HS-5 (cell line): ENCODE results near the gene C8A.

Experiments
- DNase-seq: peaks from one replicate; pipeline ENCODE4 v3.0.0-alpha.2; 2012; ENCODE audit warnings: low read depth

C8A gene

DNA sequence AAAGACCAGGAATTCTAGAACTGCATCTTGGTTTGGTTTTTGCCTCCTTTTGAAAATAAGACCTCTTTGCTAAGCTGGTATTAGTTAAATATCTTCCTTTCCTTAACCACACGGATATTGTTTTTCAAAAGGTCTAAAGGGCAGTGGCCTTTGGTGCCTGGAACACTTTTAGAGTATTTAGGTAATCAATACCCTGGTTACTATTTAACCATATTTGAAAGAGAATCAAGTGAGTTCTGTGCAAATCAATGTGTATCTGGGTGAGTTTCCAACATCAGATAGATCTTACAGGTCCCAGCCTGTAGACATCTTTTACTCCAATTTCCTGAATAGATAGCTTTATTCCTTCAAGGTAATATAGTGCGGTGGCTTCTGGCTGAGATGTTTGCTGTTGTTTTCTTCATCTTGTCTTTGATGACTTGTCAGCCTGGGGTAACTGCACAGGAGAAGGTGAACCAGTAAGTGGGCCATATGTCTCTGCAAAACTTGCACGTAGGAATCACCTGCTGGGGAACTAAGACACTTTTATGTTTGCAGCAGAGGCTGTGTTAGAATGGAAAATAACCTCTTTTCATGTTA is at the start of gene C8A:
C8A (plus strand) TSS at position 277 of the 579 bp plus-strand sequence; CDS start at position 382, 105 bp downstream.
- no peak for DNase-seq

- DNase-seq = no peak
Observed at GRCh38 chr1:56806804-56807203, 47.8 kb upstream of the C8A start.

- DNase-seq = no peak
Observed at GRCh38 chr1:56808410-56808809, 46.2 kb upstream of the C8A start.

- no peak for DNase-seq
Observed at GRCh38 chr1:56811331-56811730, 43.3 kb upstream of the C8A start.

DNA sequence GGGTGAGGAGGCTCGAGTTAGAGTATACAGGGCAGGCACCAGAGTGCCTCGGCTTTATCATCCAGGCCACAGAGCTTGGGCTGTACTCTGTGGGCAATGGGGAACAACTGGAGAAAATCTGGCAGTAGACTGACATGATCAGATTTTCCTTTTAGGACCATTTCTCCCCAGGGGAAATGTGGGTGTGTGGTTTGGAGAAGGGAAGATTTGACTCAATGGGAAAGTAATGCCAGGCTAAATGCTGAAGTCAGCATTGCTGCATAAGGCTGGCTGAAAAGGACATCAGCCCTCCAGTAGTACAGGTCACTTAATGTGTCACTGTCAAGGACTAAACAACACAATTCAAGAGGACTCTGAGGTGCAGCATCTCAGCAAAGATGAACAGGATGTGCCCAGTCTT is 40.4 kb upstream of the C8A start:
- no peak for DNase-seq

DNA sequence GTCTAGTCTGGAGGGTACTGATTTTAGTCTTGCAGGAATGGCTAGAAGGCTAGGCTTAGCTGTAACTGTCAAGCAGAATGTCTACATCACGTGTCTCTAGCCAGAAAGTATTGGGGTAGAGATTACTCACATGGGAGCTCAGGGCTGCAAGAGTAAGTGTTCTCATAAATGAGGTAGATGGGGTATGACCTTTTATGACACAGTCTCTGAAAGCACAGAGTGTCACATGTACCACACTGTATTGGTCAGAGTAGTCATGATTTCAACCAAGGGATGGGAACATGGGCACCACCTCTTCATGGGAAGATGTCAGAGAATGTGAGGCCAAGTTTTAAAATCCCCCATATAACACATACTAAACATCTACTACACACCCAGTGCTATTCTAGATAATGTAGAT is 38.3 kb upstream of the C8A start:
- DNase-seq = no peak

- no peak for DNase-seq
Observed at GRCh38 chr1:56816909-56817308, 37.7 kb upstream of the C8A start.

DNA sequence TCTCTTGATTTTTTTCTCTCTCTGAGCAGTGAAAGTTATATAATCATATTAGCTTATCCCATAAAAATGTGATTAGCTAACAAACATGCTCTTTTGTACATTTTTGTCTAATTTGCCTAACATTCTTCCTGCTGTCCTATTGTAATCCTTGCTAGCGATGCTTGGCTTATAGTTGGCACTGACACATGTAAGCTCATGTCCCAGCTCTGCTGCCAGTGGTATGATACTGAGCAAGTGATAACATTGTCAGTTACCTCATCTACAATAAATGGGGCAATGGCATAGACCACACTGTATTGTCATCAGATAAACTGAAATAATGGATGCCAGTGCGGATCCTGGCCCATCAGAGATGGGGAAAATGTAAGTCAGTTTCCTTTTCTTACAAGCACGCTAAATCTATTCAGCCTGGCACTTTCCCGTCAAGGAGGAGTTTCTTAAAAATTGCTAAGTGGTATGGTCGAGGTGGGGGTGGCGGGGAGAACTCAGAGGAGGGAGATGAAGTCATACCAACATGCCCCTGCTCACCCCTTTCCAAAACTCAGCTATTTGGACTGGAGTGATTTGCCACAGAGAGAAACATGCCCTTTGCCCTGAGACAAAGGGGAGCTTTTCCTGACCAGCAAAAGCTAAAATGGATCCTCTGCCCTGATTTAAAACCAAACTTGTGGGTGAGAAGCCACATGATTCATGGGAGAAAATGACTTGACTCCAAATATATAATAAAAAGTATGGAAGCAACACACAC is 36.7 kb upstream of the C8A start:
- no peak for DNase-seq

DNA sequence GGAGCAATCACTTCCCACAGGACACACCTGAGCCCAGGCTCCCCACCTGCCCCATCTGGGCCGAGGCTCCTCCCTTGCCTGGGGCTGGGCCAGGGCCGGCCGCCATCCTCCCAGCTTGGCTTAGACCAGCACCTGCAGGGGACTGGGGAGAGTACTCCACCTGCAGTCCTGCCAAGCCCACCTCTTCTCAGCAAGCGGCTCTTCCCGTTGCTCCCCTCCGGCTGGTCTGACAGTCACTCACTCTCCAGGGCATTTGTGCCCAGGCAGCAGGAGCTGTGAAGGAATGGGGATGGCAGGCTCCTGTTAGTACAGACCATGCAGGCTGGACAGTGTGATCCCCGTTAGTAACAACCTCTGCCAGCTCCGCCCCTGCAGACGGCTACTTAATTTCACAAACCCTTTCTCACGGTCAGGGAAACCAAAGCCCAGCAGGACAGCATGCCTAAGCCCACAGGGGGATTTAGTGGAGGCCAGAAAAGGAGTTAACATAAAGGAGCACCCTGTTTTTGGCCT is 35.2 kb upstream of the C8A start, which contains the start of gene FYB2:
FYB2 (minus strand) TSS at position 18 of the 513 bp plus-strand sequence. CDS start 114 bp downstream, outside the sequence.
- DNase-seq = no peak

- peak; percentile 33 for DNase-seq
Observed at GRCh38 chr1:56820755-56821461, 33.7 kb upstream of the C8A start.

DNA sequence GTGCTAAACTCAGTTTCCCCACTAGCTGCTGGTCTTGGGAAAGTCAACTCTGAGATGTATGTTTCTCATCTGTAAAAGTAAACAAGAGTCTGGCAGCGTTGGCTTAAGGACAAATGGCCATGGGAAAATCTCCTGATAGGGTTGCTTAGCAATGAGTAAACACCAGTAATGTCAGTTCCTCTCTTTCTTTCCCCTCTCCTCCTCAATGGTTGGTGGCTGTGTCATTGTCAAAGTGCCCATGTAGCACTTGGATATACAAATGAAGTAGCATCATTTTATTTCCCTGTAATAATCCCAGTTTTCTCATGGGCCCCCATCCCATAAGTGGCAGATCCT is 33.2 kb upstream of the C8A start:
- no peak for DNase-seq

DNA sequence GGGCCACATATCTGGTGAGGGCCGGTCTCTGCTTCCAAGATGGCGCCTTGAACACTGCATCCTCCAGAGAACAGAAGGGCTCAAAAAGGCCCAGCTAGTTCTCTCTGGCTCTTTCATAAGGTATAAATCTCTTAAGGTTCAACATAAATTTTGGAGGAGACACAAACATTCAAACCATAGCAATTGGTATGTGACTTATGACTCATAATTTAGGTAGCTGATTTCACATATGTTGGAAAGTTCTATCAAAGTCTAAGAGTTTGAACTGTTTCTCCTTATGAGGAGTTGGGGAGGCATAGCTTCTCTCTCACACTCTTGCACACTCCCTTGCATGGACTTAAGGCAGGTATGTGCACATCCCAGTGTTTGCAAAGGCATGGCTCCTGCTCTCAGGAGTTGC is 30.3 kb upstream of the C8A start:
- DNase-seq = no peak

- DNase-seq = no peak
Observed at GRCh38 chr1:56824938-56825337, 29.7 kb upstream of the C8A start.

DNA sequence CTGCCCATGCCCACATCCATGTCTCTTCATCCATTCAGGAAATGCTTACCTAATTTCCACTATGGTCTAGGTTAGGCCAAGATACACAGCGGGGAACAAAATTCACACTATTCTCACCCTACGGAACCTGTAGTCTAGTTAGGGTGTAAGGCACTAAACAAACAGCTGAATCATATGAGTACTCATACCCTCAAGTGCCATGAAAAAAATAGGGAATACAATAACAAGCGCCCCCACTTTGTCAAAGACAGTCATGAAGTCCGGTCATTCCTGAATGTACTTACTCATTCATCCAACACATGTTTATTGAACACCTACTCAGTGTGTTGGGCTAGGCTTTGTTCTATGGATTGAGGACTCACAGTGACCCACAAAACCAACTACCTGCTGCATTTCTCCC is 29.2 kb upstream of the C8A start:
- no peak for DNase-seq

- DNase-seq = no peak
Observed at GRCh38 chr1:56827711-56828110, 26.9 kb upstream of the C8A start.

GRCh38 chr1:56830052-56830451 is 24.5 kb upstream of the C8A start:
- no peak for DNase-seq

- DNase-seq = peak; percentile 76
Observed at GRCh38 chr1:56831871-56832693, 22.5 kb upstream of the C8A start.

GRCh38 chr1:56833088-56833487 is 21.5 kb upstream of the C8A start:
- no peak for DNase-seq

DNA sequence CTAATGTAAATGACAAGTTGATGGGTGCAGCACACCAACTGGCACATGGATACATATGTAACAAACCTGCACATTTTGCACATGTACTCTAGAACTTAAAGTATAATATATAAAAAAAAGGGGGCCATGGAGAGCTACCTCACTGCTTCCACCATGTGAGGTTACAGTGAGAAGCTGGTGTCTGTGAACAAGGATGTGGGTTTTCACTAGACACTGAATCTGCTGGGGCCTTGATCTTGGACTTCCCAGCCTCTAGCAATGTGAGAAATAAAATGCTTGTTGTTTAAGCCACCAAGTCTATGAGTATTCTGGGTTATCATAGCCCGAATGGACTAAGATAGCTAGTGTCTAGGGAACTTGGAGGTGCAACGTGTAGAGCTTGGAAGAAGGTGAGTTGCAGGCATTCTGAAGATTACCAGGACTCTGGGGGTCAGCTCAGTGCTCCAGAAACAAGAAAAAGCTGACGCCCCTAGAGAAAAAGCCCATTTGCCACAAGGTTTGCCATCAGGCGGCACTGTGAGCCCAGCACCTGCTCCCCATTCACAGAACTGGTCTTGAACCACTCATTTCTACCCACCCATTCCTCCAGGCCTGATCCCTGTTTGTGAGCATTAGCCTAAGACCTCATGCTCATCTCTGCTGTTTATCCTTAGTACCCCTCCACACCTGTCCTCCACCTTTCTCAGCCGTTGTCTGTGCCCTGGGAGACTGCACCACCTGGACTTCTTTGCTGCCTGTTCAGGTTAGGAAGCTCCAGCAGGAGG is 20.3 kb upstream of the C8A start:
- DNase-seq = no peak

GRCh38 chr1:56835657-56836056 is 18.9 kb upstream of the C8A start:
- DNase-seq = no peak

GRCh38 chr1:56836359-56836758 is 18.2 kb upstream of the C8A start:
- no peak for DNase-seq
